NCI-H2107 (cell line): ENCODE data around the gene BSND.
"Not testable (repeated sequence)": the region's sequence is repeated elsewhere in the genome, so short reads cannot be mapped to it uniquely, and the experiment has no call there.

Experiments used
- DNase-seq: peaks from one replicate; lab custom pipeline; 2025; lab: John Stamatoyannopoulos, UW

The BSND gene

GRCh38 chr1:54998677-54999076 is at the start of gene BSND:
Gene BSND (plus strand): TSS chr1:54998933. CDS start chr1:54999187, 254 bp downstream.
- DNase-seq = no peak

GRCh38 chr1:54949053-54949452 is 49.7 kb upstream of the BSND start:
- no peak for DNase-seq

- DNase-seq = no peak
These were observed 48.7 kb upstream of the BSND start for GRCh38 chr1:54950006-54950368.

- peak; percentile 77 for DNase-seq
These were observed 48.2 kb upstream of the BSND start for GRCh38 chr1:54950369-54951163.

GRCh38 chr1:54951810-54952226 is 46.9 kb upstream of the BSND start:
- DNase-seq = no peak

GRCh38 chr1:54952950-54953718 is 45.6 kb upstream of the BSND start:
- DNase-seq = no peak

- DNase-seq = no peak
These were observed 44.9 kb upstream of the BSND start for GRCh38 chr1:54953846-54954245.

- no peak for DNase-seq
These were observed 43.4 kb upstream of the BSND start for GRCh38 chr1:54955359-54955758.

GRCh38 chr1:54956726-54957125 is 42.0 kb upstream of the BSND start:
- DNase-seq = no peak

- DNase-seq = no peak
These were observed 39.5 kb upstream of the BSND start for GRCh38 chr1:54959241-54959640.

GRCh38 chr1:54962612-54963395 is 35.9 kb upstream of the BSND start:
- DNase-seq = no peak

GRCh38 chr1:54963829-54964228 is 34.9 kb upstream of the BSND start:
- not testable (repeated sequence) for DNase-seq

GRCh38 chr1:54965624-54966340 is 33.0 kb upstream of the BSND start:
- DNase-seq = no peak

- DNase-seq = no peak
These were observed 31.4 kb upstream of the BSND start for GRCh38 chr1:54967372-54967771.

- DNase-seq = no peak
These were observed 30.2 kb upstream of the BSND start for GRCh38 chr1:54968551-54968950.

GRCh38 chr1:54969879-54970278 is 28.9 kb upstream of the BSND start:
- DNase-seq = no peak

- DNase-seq = no peak
These were observed 27.8 kb upstream of the BSND start for GRCh38 chr1:54970901-54971300.

GRCh38 chr1:54971317-54971791 is 27.4 kb upstream of the BSND start:
- DNase-seq = no peak

GRCh38 chr1:54972436-54972835 is 26.3 kb upstream of the BSND start:
- DNase-seq = no peak

GRCh38 chr1:54973205-54973921 is 25.4 kb upstream of the BSND start:
- no peak for DNase-seq
